D341Med (cell line): ENCODE measurements around the gene PHKG1.
A peak's percentile ranks its signal among the peaks of the same experiment; 100 is the strongest.
"Not testable (repeated sequence)": the region's sequence is repeated elsewhere in the genome, so short reads cannot be mapped to it uniquely, and the experiment has no call there.

ENCODE experiments used
- DNase-seq: peaks from one replicate; pipeline ENCODE4 v3.0.0; 2012; ENCODE audit warnings: low spot score

The PHKG1 gene

DNA sequence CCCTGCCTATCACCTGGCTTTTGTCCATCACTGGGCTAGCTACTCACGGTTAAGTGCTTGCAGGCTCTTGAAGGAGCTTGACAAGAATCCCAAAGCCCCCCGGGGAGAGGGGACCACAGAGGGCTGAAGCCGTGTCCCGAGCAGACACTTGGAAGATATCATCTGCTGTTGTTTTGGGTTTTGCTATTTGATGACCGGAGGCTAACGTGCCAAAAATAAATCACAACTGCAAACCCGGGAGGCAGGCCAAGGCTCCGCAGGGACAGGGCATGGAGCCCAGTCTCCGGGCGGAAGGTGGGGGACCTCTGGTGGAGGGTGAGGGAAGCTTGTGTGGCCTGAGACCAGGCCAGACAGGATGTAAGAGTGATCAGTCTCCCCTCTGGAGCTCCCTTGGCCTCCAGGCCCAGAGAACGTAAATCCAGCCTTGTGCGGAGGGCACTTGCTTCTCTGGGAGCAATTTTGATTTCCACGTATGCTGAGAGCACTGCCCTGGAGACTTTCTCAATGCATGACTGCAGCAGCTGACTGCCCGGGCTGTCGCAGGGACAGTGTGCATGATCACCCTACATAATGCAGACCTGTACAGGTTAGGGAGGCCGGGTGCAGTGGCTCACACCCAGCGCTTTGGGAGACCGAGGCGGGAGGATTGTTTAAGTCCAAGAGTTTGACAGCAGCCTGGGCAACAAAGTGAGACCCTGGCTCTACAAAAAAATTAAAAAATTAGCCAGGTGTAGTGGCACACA, at the start of gene PHKG1:
Gene PHKG1, minus strand, starts transcription at position 164 of the 743 bp plus-strand sequence. CDS start 4,011 bp downstream, outside the sequence.
- DNase-seq = peak; percentile 73

DNA sequence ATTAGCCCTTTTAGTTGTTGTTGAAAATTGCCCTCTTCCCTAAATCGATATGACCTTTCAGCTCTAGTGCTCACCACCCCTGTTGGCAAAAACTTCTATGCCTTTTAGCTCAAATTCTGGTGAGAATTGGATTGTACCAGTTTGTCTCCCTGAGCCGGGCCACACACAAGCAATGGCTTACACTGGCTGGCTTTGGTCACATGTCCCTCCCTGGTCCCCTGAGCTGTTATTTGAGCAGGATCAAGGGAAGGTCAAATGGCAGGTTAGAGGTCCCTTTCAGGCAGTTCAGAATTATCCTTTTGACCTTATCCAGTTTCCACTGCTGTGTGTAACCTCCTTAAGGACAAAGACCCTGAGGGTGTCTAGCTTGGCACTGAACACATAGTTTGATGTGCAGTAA, 38.3 kb upstream of the PHKG1 start:
- not testable (repeated sequence) for DNase-seq

- DNase-seq = no peak
These were observed 34.7 kb upstream of the PHKG1 start for GRCh38 chr7:56127241-56127975.

DNA sequence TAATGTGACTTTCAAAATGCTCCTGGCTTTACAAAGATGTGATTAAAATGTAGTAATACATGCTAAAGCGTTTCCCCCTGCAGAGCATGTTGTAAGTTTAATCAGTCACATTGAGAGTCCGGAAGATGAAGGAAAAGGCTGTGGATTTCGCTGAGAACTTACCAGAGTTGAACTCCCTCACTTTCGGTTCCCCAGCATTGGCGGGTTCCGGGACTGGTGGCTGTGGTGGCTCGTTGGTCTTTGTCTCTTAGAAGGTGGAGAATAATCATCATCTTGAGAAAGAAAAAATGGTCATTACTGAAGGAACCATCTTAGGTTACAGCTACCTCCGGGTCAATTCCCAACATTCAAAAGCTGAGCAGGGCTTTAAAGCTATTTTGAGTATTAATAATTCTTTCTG, 33.1 kb upstream of the PHKG1 start:
- no peak for DNase-seq

GRCh38 chr7:56124981-56125380, 32.2 kb upstream of the PHKG1 start:
- DNase-seq = no peak

DNA sequence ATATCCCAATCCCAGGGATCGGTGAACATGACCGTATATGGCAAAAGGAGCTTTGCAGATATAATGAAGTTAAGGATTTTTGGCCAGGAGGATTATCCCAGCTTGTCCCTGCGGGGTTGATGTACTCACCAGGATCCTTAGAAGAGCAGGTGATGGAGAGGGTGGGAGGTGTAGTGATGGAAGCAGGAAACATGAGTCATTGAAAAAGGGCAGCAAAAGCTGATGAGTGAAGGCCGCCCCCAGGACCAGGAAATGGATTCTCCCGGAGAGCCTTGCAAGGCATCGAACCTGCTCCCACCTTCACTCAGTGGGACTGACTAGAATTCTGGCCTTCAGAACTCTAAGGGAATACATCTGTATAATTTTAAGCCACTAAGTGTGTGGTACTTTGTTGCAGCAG, 28.7 kb upstream of the PHKG1 start:
- DNase-seq = no peak

DNA sequence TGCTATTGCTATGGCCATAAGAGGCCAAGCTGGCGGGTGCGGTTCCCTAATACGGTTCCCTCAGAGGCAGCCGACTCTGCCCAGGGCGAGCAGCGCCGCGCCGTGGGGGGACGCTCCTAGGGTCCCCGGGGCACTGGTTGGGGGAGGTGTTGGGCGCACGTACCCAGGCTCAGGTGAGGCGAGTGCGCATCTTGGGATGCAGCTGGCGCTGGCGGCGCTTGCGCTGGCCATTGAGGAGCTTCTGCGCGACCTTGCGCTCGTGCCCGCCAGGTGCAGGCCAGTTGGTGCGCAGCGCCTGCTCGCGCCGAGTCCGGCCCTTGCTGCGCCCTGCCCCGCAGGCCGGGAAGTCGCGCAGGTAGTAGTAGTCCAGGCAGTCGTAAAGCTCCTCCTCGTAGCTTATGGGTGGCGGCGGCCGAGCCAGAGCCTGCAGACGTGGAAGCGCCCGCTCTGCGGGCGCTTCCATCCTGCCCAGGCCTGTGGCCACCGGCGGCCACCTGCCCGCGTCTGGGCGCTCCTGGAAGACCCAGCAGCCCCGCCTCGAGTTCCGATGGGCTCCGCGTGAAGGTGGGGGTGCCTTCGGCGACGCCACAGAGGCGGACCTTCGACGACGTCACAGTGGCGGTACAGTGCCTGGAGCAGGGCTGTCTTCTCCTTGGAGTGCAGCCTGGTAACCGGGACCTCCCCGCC, 23.2 kb upstream of the PHKG1 start, which contains the start of gene NUPR2:
Gene NUPR2, minus strand, starts transcription at position 566 of the 687 bp plus-strand sequence. Its CDS starts 103 bp downstream, at position 463.
- DNase-seq = no peak

- not testable (repeated sequence) for DNase-seq
These were observed 19.5 kb upstream of the PHKG1 start for GRCh38 chr7:56112244-56112643.

DNA sequence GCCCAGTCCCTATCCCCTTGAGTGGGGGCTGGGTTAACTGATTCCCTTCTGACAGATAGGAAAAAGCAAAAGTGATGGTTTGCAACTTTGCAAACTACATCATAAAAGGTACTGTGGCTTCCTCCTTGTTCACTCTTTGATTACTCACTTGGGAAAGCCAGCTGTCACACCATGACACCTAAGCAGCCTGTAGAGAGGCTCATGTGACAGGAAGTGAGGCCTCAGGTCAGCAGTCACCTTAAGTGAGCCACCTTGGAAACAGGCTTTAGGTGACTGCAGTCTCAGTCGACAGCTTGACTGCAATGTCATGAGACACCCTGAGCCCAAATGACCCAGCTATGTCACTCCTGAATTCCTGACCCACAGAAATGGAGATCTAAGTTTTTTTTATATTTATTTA, 17.9 kb upstream of the PHKG1 start:
- no peak for DNase-seq

GRCh38 chr7:56107954-56108258, 15.2 kb upstream of the PHKG1 start:
- DNase-seq = no peak

GRCh38 chr7:56106108-56107073, 13.6 kb upstream of the PHKG1 start, which contains the start of gene CHCHD2:
TSS of gene CHCHD2 (minus strand) at chr7:56106476. CDS start at chr7:56106413, 63 bp downstream.
- peak; percentile 97 for DNase-seq

DNA sequence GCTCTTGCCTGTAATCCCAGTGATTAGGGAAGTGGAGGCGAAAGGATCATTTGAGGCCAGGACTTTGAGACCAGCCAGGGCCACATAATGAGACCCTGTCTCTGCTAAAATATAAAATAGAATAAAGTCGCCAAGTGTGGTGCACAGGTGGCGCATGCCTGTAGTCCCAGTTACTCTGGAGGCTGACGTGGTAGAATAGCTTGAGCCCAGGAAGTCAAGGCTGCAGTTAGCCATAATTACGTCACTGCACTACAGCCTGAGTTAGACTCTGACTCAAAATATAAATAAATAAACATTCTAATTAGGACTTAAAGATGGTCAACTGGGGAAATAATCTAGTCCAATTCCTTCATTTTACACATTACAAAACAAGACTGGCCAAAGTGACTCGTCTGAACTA, 12.8 kb upstream of the PHKG1 start:
- DNase-seq = no peak

DNA sequence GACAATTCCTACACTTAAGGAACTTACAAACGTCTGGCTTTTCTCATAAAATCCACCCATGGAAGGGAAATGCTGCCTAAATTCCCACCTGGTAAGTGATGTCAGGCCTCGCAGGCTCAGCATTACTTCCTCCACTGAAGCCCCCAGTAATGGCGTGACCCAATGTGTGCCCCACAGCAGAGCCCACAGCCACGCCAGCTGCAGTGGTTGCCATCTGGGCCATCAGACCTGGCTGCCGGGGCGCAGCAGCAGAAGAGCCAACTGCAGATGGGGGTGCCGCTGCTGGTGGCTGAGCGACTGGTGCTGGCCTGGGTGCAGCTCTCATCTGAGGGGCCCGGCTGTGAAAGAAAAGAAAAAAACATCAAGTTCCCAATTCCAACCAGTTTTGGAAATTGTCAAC, 11.4 kb upstream of the PHKG1 start:
- not testable (repeated sequence) for DNase-seq

- DNase-seq = no peak
These were observed 6.9 kb upstream of the PHKG1 start for GRCh38 chr7:56099653-56100052.

DNA sequence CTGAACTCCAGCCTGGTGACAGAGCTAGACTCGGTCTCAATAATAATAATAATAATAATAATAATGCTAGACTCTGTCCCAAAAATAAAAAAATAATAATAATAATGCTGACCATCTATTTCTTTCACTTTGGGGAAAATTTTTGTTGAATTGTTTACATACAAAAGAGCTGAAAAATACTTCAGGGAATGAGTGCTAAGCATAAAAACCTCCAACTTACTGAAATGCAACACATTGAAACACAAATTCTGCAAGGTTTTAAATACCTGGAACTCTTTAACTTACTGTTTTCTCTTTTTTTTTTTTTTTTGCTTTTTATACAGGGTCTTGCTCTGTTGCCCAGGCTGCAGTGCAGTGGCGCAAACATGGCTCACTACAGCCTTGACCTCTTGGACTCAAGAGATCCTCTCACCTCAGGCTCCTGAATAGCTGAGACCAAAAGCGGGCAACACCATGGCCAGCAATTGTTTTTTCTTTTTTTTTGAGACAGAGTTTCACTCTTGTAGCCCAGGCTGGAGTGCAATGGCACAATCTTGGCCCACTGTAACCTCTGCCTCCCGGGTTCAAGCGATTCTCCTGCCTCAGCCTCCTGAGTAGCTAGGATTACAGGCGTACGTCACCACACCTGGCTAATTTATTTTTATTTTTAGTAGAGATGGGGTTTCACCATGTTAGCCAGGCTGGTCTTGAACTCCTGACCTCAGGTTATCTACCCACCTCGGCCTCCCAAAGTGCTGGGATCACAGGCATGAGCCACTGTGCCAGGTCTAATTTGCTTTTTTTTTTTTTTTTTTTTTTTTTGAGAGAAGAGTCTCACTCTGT, 5.6 kb upstream of the PHKG1 start:
- not testable (repeated sequence) for DNase-seq

- DNase-seq = no peak
These were observed 4.9 kb upstream of the PHKG1 start for GRCh38 chr7:56097700-56098099.

GRCh38 chr7:56092388-56092787, 364 bp downstream of the PHKG1 start:
- DNase-seq = not testable (repeated sequence)

- no peak for DNase-seq
These were observed 1.2 kb downstream of the PHKG1 start for GRCh38 chr7:56091591-56091990.

DNA sequence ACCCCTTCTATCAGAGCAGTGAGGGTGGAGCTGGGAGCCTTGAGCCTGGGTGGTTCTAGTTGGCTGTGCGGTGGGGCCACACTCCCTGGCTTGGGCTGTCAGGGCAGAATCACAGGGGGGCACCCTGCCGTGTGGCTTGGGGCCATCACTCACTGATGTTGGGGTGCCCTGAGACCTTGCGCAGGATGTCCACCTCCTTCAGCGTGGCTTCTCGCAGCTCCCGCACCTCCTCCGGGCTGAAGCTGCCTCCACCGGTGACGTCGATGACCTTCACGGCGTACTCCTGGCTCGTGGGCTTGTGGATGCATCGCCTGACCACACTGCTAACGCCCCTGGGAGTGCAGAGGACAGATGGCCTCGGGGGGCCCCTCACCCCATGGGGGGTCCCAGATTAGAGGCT, 5.3 kb downstream of the PHKG1 start:
- DNase-seq = no peak

DNA sequence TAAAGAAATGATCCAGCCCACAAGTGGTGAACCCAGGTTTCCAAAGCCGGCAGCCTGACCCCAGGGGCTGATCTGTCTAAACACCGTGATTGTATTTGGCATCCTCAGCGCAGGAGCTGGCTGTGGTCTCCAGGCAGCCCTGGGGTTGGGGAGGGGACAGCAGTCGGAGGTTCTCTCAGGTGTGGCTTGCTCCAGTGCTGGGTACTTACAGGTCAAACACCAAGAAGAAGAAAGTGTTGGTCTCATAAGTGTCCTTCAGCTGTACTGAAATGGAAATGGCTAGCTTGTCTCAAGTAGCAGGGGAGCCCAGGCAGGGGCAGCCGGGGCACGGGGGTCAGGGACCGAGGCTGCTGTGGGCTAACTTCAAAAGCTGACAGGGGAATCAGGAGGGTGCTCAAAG, 6.0 kb downstream of the PHKG1 start:
- no peak for DNase-seq
